Measurements from ENCODE around the gene TMEM95. TPM values are rescaled to one million over a fixed set of nuclear protein-coding genes. Genes with fewer than 3 reads are reported as not detected.
A peak's percentile ranks its signal among the peaks of the same experiment; 100 is the strongest.

The TMEM95 gene
- total and polyA plus RNA-seq, 8 donors: not detected

GRCh38 chr17:7393613-7394451, 38.9 kb downstream of the TMEM95 start:
- peak overlapping the region; percentile 87 to 97 (median 95) for H3K27ac ChIP-seq
- peaks cover 18 to 26% (median 25%) of the 10 kb centered on the region in 4 donors for H3K4me1 ChIP-seq
- DNase-seq: peak; percentile 33 to 69
- WGBS, 5 donors: 1 to 7% (median 4%) methylated on average over 32 to 48 of the region's 48 CpGs
- TF ChIP-seq POLR2A (IDR thresholded peaks at IDR 0.05) (no peak), POLR2AphosphoS5 (IDR thresholded peaks at IDR 0.05) (no peak), EP300 (IDR thresholded peaks at IDR 0.05) (no peak)
- TF ChIP-seq, protein P1, sequence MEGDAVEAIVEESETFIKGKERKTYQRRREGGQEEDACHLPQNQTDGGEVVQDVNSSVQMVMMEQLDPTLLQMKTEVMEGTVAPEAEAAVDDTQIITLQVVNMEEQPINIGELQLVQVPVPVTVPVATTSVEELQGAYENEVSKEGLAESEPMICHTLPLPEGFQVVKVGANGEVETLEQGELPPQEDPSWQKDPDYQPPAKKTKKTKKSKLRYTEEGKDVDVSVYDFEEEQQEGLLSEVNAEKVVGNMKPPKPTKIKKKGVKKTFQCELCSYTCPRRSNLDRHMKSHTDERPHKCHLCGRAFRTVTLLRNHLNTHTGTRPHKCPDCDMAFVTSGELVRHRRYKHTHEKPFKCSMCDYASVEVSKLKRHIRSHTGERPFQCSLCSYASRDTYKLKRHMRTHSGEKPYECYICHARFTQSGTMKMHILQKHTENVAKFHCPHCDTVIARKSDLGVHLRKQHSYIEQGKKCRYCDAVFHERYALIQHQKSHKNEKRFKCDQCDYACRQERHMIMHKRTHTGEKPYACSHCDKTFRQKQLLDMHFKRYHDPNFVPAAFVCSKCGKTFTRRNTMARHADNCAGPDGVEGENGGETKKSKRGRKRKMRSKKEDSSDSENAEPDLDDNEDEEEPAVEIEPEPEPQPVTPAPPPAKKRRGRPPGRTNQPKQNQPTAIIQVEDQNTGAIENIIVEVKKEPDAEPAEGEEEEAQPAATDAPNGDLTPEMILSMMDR (IDR thresholded peaks at IDR 0.05): no peak
- H3K27me3 ChIP-seq: no peaks in the 10 kb centered on the region
- H3K9me3 ChIP-seq: no peaks in the 10 kb centered on the region
- H3K36me3 ChIP-seq: peaks cover 13 to 36% (median 32%) of the 10 kb centered on the region in 4 donors
- peak overlapping the region; percentile 79 to 93 (median 84) for H3K4me3 ChIP-seq
- intact Hi-C loops (cut with DNase I; ENCODE audit: low total_unique reads): no loop called here

DNA sequence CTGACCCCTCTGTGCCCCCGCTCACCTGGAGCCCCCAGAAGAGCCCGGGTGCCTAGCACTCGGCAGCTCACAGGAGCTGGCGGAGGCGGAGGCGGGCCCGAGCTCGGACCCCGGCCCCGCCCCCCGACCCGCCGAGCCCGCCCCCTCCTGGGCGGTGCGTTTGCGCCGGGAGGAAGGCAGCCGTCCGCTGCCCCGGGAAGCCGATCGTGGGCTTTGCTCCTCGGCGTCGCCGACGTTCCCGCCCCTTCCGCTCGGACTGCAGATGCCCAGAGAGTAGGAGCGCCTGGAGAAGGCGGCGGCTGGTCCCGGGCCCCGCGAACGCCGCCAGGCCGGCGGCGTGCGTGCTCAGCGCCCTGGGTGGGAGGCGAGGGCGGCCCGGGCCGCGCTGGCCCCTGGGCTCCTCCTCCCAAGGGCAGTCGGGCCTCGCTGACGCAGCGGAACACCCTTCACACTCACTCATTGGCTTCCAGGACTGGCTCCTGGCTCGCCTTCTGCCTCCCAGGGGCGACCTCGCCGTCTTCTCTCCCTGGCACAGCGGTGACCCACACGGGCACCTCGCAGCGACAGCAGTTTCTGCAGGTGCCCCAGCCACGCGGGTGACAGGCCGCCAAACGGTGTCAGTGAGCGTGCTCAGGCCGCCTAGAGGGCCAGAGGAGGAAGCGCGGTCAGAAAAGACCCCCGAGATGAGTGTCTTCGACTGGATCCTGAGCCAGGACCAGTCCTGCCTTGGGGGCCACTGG, 39.7 kb downstream of the TMEM95 start, which contains the start of gene PLSCR3:
PLSCR3 (minus strand) TSS at position 74 of the 740 bp plus-strand sequence. CDS start 415 bp downstream, outside the sequence.
- no peaks in the 10 kb centered on the region for H3K9me3 ChIP-seq
- peaks cover 5 to 28% (median 24%) of the 10 kb centered on the region in 4 donors for H3K36me3 ChIP-seq
- H3K4me3 ChIP-seq: peak within 1 kb of the TSS; percentile 79 to 93 (median 84)
- peak; percentile 88 to 95 for DNase-seq
- TF ChIP-seq, protein P1 (IDR thresholded peaks at IDR 0.05): peak in 4 of 7 experiments; percentile 5 to 62 (median 36)
- TF ChIP-seq POLR2AphosphoS5 (IDR thresholded peaks at IDR 0.05) (peak; percentile 40 to 87 (median 85)), EP300 (IDR thresholded peaks at IDR 0.05) (no peak), POLR2A (IDR thresholded peaks at IDR 0.05) (peak in 1 of 4 donors; percentile 28)
- H3K27ac ChIP-seq: peak within 1 kb of the TSS; percentile 88 to 97 (median 96)
- peaks cover 18 to 26% (median 25%) of the 10 kb centered on the region in 4 donors for H3K4me1 ChIP-seq
- no peaks in the 10 kb centered on the region for H3K27me3 ChIP-seq
- intact Hi-C loops (cut with DNase I; ENCODE audit: low total_unique reads): no loop called here
- WGBS, 5 donors: 0 to 1% (median 0%) methylated on average over 10 to 71 of the region's 71 CpGs

DNA sequence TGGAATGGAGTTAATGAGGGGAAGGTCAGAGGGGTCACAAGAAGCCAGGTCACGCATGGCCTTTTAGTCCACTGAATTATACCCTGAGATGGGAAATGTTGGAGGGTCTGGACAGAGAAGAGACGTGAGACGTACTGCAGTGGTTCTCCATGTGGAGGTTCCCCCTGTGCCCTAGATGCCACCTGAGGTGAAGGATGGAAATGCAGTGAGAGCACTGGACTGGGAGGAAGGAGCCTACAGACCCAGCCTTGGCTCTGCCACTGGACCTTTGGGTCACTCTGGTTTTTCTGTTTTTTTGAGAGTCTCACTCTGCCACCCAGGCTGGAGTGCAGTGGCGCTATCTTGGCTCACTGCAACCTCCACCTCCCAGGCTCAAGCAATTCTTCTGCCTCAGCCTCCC, 41.2 kb downstream of the TMEM95 start:
- H3K4me1 ChIP-seq: peaks cover 18 to 29% (median 25%) of the 10 kb centered on the region in 4 donors
- H3K27ac ChIP-seq: no peak overlapping the region
- no peaks in the 10 kb centered on the region for H3K27me3 ChIP-seq
- peak in 1 of 2 donors; percentile 7 for DNase-seq
- intact Hi-C loops (cut with DNase I; ENCODE audit: low total_unique reads): no loop called here
- peaks cover 0 to 13% (median 9%) of the 10 kb centered on the region in 4 donors for H3K36me3 ChIP-seq
- H3K4me3 ChIP-seq: no peak overlapping the region
- 82 to 93% (median 88%) methylated on average over 4 of the region's 4 CpGs for WGBS, 5 donors
- TF ChIP-seq POLR2AphosphoS5 (IDR thresholded peaks at IDR 0.05): no peak
- TF ChIP-seq, protein P1 (IDR thresholded peaks at IDR 0.05): no peak
- no peak for TF ChIP-seq POLR2A (IDR thresholded peaks at IDR 0.05)
- TF ChIP-seq EP300 (IDR thresholded peaks at IDR 0.05): no peak
- H3K9me3 ChIP-seq: no peaks in the 10 kb centered on the region

- 80 to 91% (median 87%) methylated on average over 2 of the region's 2 CpGs for WGBS, 5 donors
- DNase-seq: no peak
- H3K27me3 ChIP-seq: no peaks in the 10 kb centered on the region
- H3K9me3 ChIP-seq: no peaks in the 10 kb centered on the region
- TF ChIP-seq POLR2A (IDR thresholded peaks at IDR 0.05): no peak
- TF ChIP-seq EP300 (IDR thresholded peaks at IDR 0.05): no peak
- no peak for TF ChIP-seq POLR2AphosphoS5 (IDR thresholded peaks at IDR 0.05)
- TF ChIP-seq, protein P1 (IDR thresholded peaks at IDR 0.05): no peak
- no peak overlapping the region for H3K4me3 ChIP-seq
- intact Hi-C loops (cut with DNase I; ENCODE audit: low total_unique reads): no loop called here
- no peak overlapping the region for H3K27ac ChIP-seq
- peaks cover 21 to 34% (median 33%) of the 10 kb centered on the region in 4 donors for H3K4me1 ChIP-seq
- H3K36me3 ChIP-seq: no peaks in the 10 kb centered on the region
Measured at GRCh38 chr17:7398612-7399011, 43.7 kb downstream of the TMEM95 start.
